ENCODE data around the gene TNFSF11. TPM values are rescaled to one million over a fixed set of nuclear protein-coding genes. Genes with fewer than 3 reads are reported as not detected.

Gene TNFSF11
- total RNA-seq, 2 experiments from 2014 or later, result not detected

- BruUV-seq (replicated peaks), result no TSS peak
- intact Hi-C loops (cut with micrococcal nuclease; ENCODE audit: unreplicated experiment), result no loop called here
- CTCF ChIA-PET (ENCODE audit: unreplicated experiment), result no interaction called here
Measured at GRCh38 chr13:42547612-42548011, 26.3 kb upstream of the TNFSF11 start.

GRCh38 chr13:42548731-42549551 lies 25.0 kb upstream of the TNFSF11 start:
- no peaks in the 10 kb centered on the region for H3K4me1 ChIP-seq (ENCODE audit: insufficient read depth, low read length, poor library complexity, severe bottlenecking)
- H3K36me3 ChIP-seq (ENCODE audit: insufficient read depth, low read length), result no peaks in the 10 kb centered on the region
- TF ChIP-seq CTCF (conservative IDR thresholded peaks at IDR 0.05; ENCODE audit: low read length) (no peak), EZH2phosphoT487 (IDR thresholded peaks at IDR 0.05; ENCODE audit: borderline replicate concordance, low read depth, low read length) (no peak)
- ChIA-PET POLR2A (no interaction called here), CTCF (ENCODE audit: unreplicated experiment) (no interaction called here)
- H3K79me2 ChIP-seq (ENCODE audit: insufficient read depth, low read depth, low read length), result no peaks in the 10 kb centered on the region
- H3K27ac ChIP-seq (ENCODE audit: low read depth, low read length, poor library complexity, severe bottlenecking), result no peak overlapping the region
- DNase-seq (ENCODE audit: low spot score), result peak; percentile 6
- 0 out of 2 replicates have a peak, but pooled peaks cover 2% of the 10 kb centered on the region for H3K9me2 ChIP-seq (ENCODE audit: insufficient read depth, low read length)
- no peak overlapping the region for H3K4me3 ChIP-seq (ENCODE audit: low read depth, low read length, poor library complexity, severe bottlenecking)
- H3K4me2 ChIP-seq (ENCODE audit: low read length), result no peak overlapping the region
- no peak overlapping the region for H2AFZ ChIP-seq (ENCODE audit: low read length)
- no TSS peak for BruUV-seq (replicated peaks)
- H4K20me1 ChIP-seq (ENCODE audit: insufficient read depth, low read length), result no peaks in the 10 kb centered on the region
- H3K9me3 ChIP-seq (ENCODE audit: low read length), result no peaks in the 10 kb centered on the region
- intact Hi-C loops (cut with micrococcal nuclease; ENCODE audit: unreplicated experiment), result no loop called here

More at GRCh38 chr13:42547612-42548011, 26.3 kb upstream of the TNFSF11 start:
- Histone ChIP-seq H2AFZ (ENCODE audit: low read length) (no peak overlapping the region), H3K4me3 (ENCODE audit: low read depth, low read length, poor library complexity, severe bottlenecking) (no peak overlapping the region), H3K79me2 (ENCODE audit: insufficient read depth, low read depth, low read length) (no peaks in the 10 kb centered on the region), H3K36me3 (ENCODE audit: insufficient read depth, low read length) (no peaks in the 10 kb centered on the region), H3K9me2 (ENCODE audit: insufficient read depth, low read length) (0 out of 2 replicates have a peak, but pooled peaks cover 2% of the 10 kb centered on the region), H3K27ac (ENCODE audit: low read depth, low read length, poor library complexity, severe bottlenecking) (no peak overlapping the region), H3K4me2 (ENCODE audit: low read length) (no peak overlapping the region), H3K4me1 (ENCODE audit: insufficient read depth, low read length, poor library complexity, severe bottlenecking) (no peaks in the 10 kb centered on the region), H3K9me3 (ENCODE audit: low read length) (no peaks in the 10 kb centered on the region), H4K20me1 (ENCODE audit: insufficient read depth, low read length) (no peaks in the 10 kb centered on the region)
- POLR2A ChIA-PET, result no interaction called here
- TF ChIP-seq CTCF (conservative IDR thresholded peaks at IDR 0.05; ENCODE audit: low read length) (no peak), EZH2phosphoT487 (IDR thresholded peaks at IDR 0.05; ENCODE audit: borderline replicate concordance, low read depth, low read length) (no peak)
- DNase-seq (ENCODE audit: low spot score), result no peak

- intact Hi-C loops (cut with micrococcal nuclease; ENCODE audit: unreplicated experiment), result no loop called here
- no peak for TF ChIP-seq EZH2phosphoT487 (IDR thresholded peaks at IDR 0.05; ENCODE audit: borderline replicate concordance, low read depth, low read length)
- no peak for TF ChIP-seq CTCF (conservative IDR thresholded peaks at IDR 0.05; ENCODE audit: low read length)
- Histone ChIP-seq H3K9me3 (ENCODE audit: low read length) (no peaks in the 10 kb centered on the region), H3K79me2 (ENCODE audit: insufficient read depth, low read depth, low read length) (no peaks in the 10 kb centered on the region), H3K36me3 (ENCODE audit: insufficient read depth, low read length) (no peaks in the 10 kb centered on the region), H3K9me2 (ENCODE audit: insufficient read depth, low read length) (0 out of 2 replicates have a peak, but pooled peaks cover 2% of the 10 kb centered on the region), H3K4me1 (ENCODE audit: insufficient read depth, low read length, poor library complexity, severe bottlenecking) (no peaks in the 10 kb centered on the region), H3K4me2 (ENCODE audit: low read length) (no peak overlapping the region), H4K20me1 (ENCODE audit: insufficient read depth, low read length) (no peaks in the 10 kb centered on the region), H3K4me3 (ENCODE audit: low read depth, low read length, poor library complexity, severe bottlenecking) (no peak overlapping the region), H3K27ac (ENCODE audit: low read depth, low read length, poor library complexity, severe bottlenecking) (no peak overlapping the region), H2AFZ (ENCODE audit: low read length) (no peak overlapping the region)
- POLR2A ChIA-PET, result no interaction called here
- no peak for DNase-seq (ENCODE audit: low spot score)
- CTCF ChIA-PET (ENCODE audit: unreplicated experiment), result no interaction called here
- BruUV-seq (replicated peaks), result no TSS peak
Measured at GRCh38 chr13:42549552-42549936, 24.4 kb upstream of the TNFSF11 start.
